ENCODE results near the gene ZBTB45.

The ZBTB45 gene

GRCh38 chr19:58519355-58520256 is at the start of gene ZBTB45:
Gene ZBTB45 (minus strand): TSS chr19:58519810. CDS start chr19:58517673, 2,137 bp downstream.
- DNase-seq: peak; percentile 95

GRCh38 chr19:58568453-58569130 is 49.0 kb upstream of the ZBTB45 start:
- no peak for DNase-seq

GRCh38 chr19:58566989-58567388 is 47.4 kb upstream of the ZBTB45 start:
- DNase-seq: no peak

GRCh38 chr19:58563823-58564222 is 44.2 kb upstream of the ZBTB45 start:
- no peak for DNase-seq

- no peak for DNase-seq
Measured at GRCh38 chr19:58563034-58563573, 43.5 kb upstream of the ZBTB45 start.

- DNase-seq: no peak
Measured at GRCh38 chr19:58562122-58563033, 42.8 kb upstream of the ZBTB45 start.

GRCh38 chr19:58561373-58562121 is 41.9 kb upstream of the ZBTB45 start:
- DNase-seq: no peak

GRCh38 chr19:58560921-58561320 is 41.3 kb upstream of the ZBTB45 start:
- DNase-seq: no peak

GRCh38 chr19:58560007-58560887 is 40.6 kb upstream of the ZBTB45 start:
- DNase-seq: no peak

GRCh38 chr19:58559275-58560006 is 39.8 kb upstream of the ZBTB45 start:
- DNase-seq: no peak

- no peak for DNase-seq
Measured at GRCh38 chr19:58558623-58559274, 39.1 kb upstream of the ZBTB45 start.

- no peak for DNase-seq
Measured at GRCh38 chr19:58558066-58558622, 38.5 kb upstream of the ZBTB45 start, which contains the start of gene UBE2M. Gene UBE2M (minus strand): TSS chr19:58558611. CDS start chr19:58558381, 230 bp downstream.

GRCh38 chr19:58557221-58558065 is 37.8 kb upstream of the ZBTB45 start:
- DNase-seq: no peak

GRCh38 chr19:58556622-58557220 is 37.1 kb upstream of the ZBTB45 start:
- DNase-seq: no peak

- no peak for DNase-seq
Measured at GRCh38 chr19:58555920-58556621, 36.5 kb upstream of the ZBTB45 start.

- DNase-seq: no peak
Measured at GRCh38 chr19:58555369-58555885, 35.8 kb upstream of the ZBTB45 start.
